ENCODE results near the gene PSD2.

PSD2 gene

DNA sequence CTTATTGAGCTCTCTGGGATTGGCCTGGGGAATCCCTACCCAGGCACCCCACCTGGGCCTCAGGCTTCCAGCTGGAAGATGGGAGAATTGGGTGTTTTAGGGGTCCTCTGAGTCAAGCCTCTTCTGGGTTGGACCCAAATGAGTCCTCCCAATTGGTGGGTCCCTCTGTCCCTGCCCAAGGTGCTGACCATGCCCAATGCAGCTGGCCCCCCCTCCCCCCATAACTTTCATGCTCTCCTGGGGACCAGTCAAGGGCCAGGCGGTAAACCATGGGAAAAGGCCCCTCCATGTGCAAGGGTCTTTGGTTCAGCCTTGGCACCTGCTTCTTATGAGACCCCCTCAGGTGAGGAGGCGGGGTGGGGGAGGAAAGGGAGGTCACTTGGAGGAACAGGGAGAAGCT is 3.4 kb upstream of the PSD2 start:
- TF ChIP-seq POLR2AphosphoS5 (IDR thresholded peaks at IDR 0.05; ENCODE audit: low read depth, low read length) (no peak), SIN3A (IDR thresholded peaks at IDR 0.05; ENCODE audit: borderline replicate concordance, insufficient read depth, low read length) (no peak), FOXP2 (optimal IDR thresholded peaks at IDR 0.05; ENCODE audit: borderline replicate concordance, extremely low read depth, extremely low read length, insufficient read depth) (no peak), TAF1 (IDR thresholded peaks at IDR 0.05; ENCODE audit: borderline replicate concordance, insufficient read depth, low read length) (no peak)
- TF ChIP-seq, protein P1, sequence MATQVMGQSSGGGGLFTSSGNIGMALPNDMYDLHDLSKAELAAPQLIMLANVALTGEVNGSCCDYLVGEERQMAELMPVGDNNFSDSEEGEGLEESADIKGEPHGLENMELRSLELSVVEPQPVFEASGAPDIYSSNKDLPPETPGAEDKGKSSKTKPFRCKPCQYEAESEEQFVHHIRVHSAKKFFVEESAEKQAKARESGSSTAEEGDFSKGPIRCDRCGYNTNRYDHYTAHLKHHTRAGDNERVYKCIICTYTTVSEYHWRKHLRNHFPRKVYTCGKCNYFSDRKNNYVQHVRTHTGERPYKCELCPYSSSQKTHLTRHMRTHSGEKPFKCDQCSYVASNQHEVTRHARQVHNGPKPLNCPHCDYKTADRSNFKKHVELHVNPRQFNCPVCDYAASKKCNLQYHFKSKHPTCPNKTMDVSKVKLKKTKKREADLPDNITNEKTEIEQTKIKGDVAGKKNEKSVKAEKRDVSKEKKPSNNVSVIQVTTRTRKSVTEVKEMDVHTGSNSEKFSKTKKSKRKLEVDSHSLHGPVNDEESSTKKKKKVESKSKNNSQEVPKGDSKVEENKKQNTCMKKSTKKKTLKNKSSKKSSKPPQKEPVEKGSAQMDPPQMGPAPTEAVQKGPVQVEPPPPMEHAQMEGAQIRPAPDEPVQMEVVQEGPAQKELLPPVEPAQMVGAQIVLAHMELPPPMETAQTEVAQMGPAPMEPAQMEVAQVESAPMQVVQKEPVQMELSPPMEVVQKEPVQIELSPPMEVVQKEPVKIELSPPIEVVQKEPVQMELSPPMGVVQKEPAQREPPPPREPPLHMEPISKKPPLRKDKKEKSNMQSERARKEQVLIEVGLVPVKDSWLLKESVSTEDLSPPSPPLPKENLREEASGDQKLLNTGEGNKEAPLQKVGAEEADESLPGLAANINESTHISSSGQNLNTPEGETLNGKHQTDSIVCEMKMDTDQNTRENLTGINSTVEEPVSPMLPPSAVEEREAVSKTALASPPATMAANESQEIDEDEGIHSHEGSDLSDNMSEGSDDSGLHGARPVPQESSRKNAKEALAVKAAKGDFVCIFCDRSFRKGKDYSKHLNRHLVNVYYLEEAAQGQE (IDR thresholded peaks at IDR 0.05; ENCODE audit: insufficient read depth in 1 of 2, low read depth in 2 of 2, low read length in 2 of 2), result peak in 1 of 2 experiments; percentile 74; a peak in 2 of 4 replicates

GRCh38 chr5:139794067-139794846 is 1.4 kb upstream of the PSD2 start:
- TF ChIP-seq SIN3A (IDR thresholded peaks at IDR 0.05; ENCODE audit: borderline replicate concordance, insufficient read depth, low read length) (no peak), FOXP2 (optimal IDR thresholded peaks at IDR 0.05; ENCODE audit: borderline replicate concordance, extremely low read depth, extremely low read length, insufficient read depth) (no peak), POLR2AphosphoS5 (IDR thresholded peaks at IDR 0.05; ENCODE audit: low read depth, low read length) (no peak), TAF1 (IDR thresholded peaks at IDR 0.05; ENCODE audit: borderline replicate concordance, insufficient read depth, low read length) (no peak)
- TF ChIP-seq, protein P1 (IDR thresholded peaks at IDR 0.05; ENCODE audit: insufficient read depth in 1 of 2, low read depth in 2 of 2, low read length in 2 of 2), result no peak

DNA sequence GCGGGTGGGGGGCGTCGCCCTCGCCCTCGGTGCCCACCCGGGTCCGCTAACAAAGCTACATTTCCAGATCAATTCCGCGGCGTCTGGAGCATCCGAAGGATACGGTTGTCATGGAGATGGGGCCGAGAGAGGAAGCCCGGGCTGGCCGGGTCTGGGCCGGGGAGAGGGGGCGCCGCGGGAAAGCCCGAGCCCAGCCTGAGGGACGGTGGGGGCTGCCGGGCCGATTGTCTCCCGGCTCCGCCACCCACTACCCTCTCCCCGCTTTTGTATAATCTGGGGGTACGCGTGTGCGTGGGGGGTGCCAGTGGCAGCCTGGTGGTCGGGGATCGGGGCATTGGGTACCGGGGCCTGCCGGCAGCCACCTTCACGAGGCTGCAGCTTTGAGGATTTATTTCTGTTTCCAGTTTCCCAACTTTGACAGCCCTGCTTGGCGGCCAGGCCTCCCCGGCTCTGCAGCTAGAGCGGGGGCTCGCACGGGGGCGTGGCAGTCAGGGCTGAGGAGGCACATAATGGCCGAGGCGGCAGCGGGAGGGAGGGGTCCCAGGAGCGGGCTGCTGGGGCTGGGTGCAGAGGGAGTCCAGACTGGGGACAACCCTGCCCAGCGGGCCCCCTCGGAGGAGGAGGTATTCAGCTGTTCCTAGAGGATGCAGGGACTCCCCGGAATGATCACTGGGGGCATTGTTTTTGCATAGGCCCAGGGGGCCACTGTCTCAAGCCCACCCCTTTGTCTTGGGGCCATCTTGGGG is 626 bp downstream of the PSD2 start:
- TF ChIP-seq, protein P1 (IDR thresholded peaks at IDR 0.05; ENCODE audit: insufficient read depth in 1 of 2, low read depth in 2 of 2, low read length in 2 of 2), result no peak

- TF ChIP-seq, protein P1 (IDR thresholded peaks at IDR 0.05; ENCODE audit: insufficient read depth in 1 of 2, low read depth in 2 of 2, low read length in 2 of 2), result no peak
These were observed 1.7 kb downstream of the PSD2 start for GRCh38 chr5:139797335-139797734.
